ENCODE data around the gene PATL2.
"Not testable (repeated sequence)": the region's sequence is repeated elsewhere in the genome, so short reads cannot be mapped to it uniquely, and the experiment has no call there.

PATL2 gene

DNA sequence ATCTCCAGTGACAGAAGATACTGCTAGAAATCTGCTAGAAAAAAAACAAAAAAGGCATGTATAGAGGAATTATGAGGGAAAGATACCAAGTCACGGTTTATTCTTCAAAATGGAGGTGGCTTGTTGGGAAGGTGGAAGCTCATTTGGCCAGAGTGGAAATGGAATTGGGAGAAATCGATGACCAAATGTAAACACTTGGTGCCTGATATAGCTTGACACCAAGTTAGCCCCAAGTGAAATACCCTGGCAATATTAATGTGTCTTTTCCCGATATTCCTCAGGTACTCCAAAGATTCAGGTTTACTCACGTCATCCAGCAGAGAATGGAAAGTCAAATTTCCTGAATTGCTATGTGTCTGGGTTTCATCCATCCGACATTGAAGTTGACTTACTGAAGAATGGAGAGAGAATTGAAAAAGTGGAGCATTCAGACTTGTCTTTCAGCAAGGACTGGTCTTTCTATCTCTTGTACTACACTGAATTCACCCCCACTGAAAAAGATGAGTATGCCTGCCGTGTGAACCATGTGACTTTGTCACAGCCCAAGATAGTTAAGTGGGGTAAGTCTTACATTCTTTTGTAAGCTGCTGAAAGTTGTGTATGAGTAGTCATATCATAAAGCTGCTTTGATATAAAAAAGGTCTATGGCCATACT lies 4.1 kb upstream of the PATL2 start:
- CTCF ChIA-PET, result interaction anchor here (1.1 to 13.2 kb wide), 3 partner anchors 16 to 98 kb away, joined by 3 to 282 read pairs (median 168); partner anchors contain the start of genes SPG11 and TRIM69
- H3K9me3 Mint-ChIP-seq, result no peaks in the 10 kb centered on the region
- peak overlapping the region; percentile 99 for H3K4me3 Mint-ChIP-seq
- H3K27me3 Mint-ChIP-seq, result peaks cover 18% of the 10 kb centered on the region
- H3K4me1 Mint-ChIP-seq, result peaks cover 60% of the 10 kb centered on the region
- DNase-seq, result no peak
- H3K36me3 Mint-ChIP-seq, result peaks cover 83% of the 10 kb centered on the region
- H3K27ac Mint-ChIP-seq, result peak overlapping the region; percentile 100

DNA sequence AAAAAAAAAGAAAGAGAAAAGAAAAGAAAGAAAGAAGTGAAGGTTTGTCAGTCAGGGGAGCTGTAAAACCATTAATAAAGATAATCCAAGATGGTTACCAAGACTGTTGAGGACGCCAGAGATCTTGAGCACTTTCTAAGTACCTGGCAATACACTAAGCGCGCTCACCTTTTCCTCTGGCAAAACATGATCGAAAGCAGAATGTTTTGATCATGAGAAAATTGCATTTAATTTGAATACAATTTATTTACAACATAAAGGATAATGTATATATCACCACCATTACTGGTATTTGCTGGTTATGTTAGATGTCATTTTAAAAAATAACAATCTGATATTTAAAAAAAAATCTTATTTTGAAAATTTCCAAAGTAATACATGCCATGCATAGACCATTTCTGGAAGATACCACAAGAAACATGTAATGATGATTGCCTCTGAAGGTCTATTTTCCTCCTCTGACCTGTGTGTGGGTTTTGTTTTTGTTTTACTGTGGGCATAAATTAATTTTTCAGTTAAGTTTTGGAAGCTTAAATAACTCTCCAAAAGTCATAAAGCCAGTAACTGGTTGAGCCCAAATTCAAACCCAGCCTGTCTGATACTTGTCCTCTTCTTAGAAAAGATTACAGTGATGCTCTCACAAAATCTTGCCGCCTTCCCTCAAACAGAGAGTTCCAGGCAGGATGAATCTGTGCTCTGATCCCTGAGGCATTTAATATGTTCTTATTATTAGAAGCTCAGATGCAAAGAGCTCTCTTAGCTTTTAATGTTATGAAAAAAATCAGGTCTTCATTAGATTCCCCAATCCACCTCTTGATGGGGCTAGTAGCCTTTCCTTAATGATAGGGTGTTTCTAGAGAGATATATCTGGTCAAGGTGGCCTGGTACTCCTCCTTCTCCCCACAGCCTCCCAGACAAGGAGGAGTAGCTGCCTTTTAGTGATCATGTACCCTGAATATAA lies 2.2 kb upstream of the PATL2 start:
- Mint-ChIP-seq H3K4me1 (peaks cover 58% of the 10 kb centered on the region), H3K9me3 (no peaks in the 10 kb centered on the region), H3K36me3 (peaks cover 82% of the 10 kb centered on the region), H3K27me3 (peaks cover 18% of the 10 kb centered on the region), H3K27ac (peak overlapping the region; percentile 100), H3K4me3 (peak overlapping the region; percentile 99)
- CTCF ChIA-PET, result interaction anchor here (1.2 to 13.2 kb wide), 3 partner anchors 18 to 48 kb away, joined by 4 to 282 read pairs (median 168); partner anchors contain the start of genes SPG11 and TRIM69
- no peak for DNase-seq

DNA sequence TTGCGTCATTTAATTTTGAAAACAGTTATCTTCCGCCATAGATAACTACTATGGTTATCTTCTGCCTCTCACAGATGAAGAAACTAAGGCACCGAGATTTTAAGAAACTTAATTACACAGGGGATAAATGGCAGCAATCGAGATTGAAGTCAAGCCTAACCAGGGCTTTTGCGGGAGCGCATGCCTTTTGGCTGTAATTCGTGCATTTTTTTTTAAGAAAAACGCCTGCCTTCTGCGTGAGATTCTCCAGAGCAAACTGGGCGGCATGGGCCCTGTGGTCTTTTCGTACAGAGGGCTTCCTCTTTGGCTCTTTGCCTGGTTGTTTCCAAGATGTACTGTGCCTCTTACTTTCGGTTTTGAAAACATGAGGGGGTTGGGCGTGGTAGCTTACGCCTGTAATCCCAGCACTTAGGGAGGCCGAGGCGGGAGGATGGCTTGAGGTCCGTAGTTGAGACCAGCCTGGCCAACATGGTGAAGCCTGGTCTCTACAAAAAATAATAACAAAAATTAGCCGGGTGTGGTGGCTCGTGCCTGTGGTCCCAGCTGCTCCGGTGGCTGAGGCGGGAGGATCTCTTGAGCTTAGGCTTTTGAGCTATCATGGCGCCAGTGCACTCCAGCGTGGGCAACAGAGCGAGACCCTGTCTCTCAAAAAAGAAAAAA lies 1.4 kb upstream of the PATL2 start:
- Mint-ChIP-seq H3K27ac (peak overlapping the region; percentile 100), H3K4me3 (peak overlapping the region; percentile 99), H3K36me3 (peaks cover 77% of the 10 kb centered on the region), H3K9me3 (no peaks in the 10 kb centered on the region), H3K27me3 (peaks cover 18% of the 10 kb centered on the region), H3K4me1 (peaks cover 52% of the 10 kb centered on the region)
- CTCF ChIA-PET, result interaction anchor here (1.2 to 13.2 kb wide), 4 partner anchors 19 to 47 kb away, joined by 4 to 282 read pairs (median 96); partner anchors contain the start of genes SPG11 and TRIM69
- DNase-seq, result peak; percentile 84

DNA sequence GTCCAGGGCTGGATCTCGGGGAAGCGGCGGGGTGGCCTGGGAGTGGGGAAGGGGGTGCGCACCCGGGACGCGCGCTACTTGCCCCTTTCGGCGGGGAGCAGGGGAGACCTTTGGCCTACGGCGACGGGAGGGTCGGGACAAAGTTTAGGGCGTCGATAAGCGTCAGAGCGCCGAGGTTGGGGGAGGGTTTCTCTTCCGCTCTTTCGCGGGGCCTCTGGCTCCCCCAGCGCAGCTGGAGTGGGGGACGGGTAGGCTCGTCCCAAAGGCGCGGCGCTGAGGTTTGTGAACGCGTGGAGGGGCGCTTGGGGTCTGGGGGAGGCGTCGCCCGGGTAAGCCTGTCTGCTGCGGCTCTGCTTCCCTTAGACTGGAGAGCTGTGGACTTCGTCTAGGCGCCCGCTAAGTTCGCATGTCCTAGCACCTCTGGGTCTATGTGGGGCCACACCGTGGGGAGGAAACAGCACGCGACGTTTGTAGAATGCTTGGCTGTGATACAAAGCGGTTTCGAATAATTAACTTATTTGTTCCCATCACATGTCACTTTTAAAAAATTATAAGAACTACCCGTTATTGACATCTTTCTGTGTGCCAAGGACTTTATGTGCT lies 721 bp upstream of the PATL2 start:
- CTCF ChIA-PET, result interaction anchor here (0.5 to 13.2 kb wide), 8 partner anchors 10 to 73 kb away, joined by 3 to 282 read pairs (median 6); partner anchors contain the start of genes SPG11 and TRIM69
- peaks cover 50% of the 10 kb centered on the region for H3K4me1 Mint-ChIP-seq
- peaks cover 18% of the 10 kb centered on the region for H3K27me3 Mint-ChIP-seq
- H3K4me3 Mint-ChIP-seq, result peak overlapping the region; percentile 99
- H3K9me3 Mint-ChIP-seq, result no peaks in the 10 kb centered on the region
- H3K36me3 Mint-ChIP-seq, result peaks cover 76% of the 10 kb centered on the region
- H3K27ac Mint-ChIP-seq, result peak overlapping the region; percentile 100
- DNase-seq, result peak; percentile 76

DNA sequence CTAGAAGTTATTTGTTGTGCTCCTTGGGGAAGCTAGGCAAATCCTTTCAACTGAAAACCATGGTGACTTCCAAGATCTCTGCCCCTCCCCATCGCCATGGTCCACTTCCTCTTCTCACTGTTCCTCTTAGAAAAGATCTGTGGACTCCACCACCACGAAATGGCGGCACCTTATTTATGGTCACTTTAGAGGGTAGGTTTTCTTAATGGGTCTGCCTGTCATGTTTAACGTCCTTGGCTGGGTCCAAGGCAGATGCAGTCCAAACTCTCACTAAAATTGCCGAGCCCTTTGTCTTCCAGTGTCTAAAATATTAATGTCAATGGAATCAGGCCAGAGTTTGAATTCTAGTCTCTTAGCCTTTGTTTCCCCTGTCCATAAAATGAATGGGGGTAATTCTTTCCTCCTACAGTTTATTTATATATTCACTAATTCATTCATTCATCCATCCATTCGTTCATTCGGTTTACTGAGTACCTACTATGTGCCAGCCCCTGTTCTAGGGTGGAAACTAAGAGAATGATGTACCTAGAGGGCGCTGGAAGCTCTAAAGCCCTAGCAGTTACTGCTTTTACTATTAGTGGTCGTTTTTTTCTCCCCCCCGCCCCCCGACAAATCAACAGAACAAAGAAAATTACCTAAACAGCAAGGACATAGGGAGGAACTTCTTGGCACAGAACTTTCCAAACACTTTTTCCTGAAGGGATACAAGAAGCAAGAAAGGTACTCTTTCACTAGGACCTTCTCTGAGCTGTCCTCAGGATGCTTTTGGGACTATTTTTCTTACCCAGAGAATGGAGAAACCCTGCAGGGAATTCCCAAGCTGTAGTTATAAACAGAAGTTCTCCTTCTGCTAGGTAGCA lies 657 bp downstream of the PATL2 start:
- Mint-ChIP-seq H3K27me3 (peaks cover 18% of the 10 kb centered on the region), H3K4me1 (peaks cover 36% of the 10 kb centered on the region), H3K9me3 (peaks cover 2% of the 10 kb centered on the region), H3K27ac (peak overlapping the region; percentile 100), H3K36me3 (peaks cover 68% of the 10 kb centered on the region), H3K4me3 (peak overlapping the region; percentile 99)
- peak; percentile 61 for DNase-seq
- CTCF ChIA-PET, result interaction anchor here (0.6 to 13.2 kb wide), 14 partner anchors 9 to 406 kb away, joined by 3 to 282 read pairs (median 4); partner anchors contain the start of genes SPG11 and TRIM69

DNA sequence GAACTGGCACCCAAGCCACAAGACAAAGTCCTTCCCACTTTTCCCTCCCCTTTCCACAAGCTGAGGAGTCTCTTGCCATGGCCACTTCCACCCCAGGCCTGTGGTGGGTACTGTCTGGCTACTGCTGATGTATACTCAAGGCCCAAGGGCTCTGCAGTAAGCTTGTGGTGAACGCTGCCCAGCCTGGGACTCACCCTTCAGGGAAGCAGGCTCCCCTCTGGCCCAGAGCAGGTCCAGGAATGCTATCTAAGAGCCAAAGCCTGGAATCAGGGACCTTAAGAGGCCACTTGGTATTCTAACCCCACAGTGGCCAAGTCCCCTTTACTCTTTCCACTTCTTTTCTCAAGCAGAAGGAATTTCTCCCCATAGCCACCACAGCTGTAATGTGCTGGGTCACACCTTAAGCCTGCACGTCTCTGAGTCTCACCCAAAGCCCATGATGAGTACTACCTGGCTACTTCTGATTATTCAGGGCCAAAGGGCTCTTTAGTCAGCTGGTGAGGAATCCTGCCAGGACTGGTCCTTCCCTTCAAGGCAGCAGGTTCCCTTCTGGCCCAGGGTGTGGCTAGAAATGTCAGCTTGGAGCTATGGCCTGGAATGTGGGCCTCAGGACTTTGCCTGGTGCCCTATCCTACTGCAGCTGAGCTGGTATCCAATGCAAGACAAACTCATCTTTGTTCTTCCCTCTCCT lies 4.0 kb downstream of the PATL2 start:
- H3K4me1 Mint-ChIP-seq, result peaks cover 30% of the 10 kb centered on the region
- H3K9me3 Mint-ChIP-seq, result peaks cover 26% of the 10 kb centered on the region
- CTCF ChIA-PET, result interaction anchor here (1.2 to 10.8 kb wide), 3 partner anchors 18 to 42 kb away, joined by 3 to 168 read pairs (median 25); partner anchors contain the start of gene SPG11
- H3K4me3 Mint-ChIP-seq, result no peak overlapping the region
- H3K36me3 Mint-ChIP-seq, result peaks cover 60% of the 10 kb centered on the region
- no peak for DNase-seq
- H3K27me3 Mint-ChIP-seq, result peaks cover 15% of the 10 kb centered on the region
- no peak overlapping the region for H3K27ac Mint-ChIP-seq

DNA sequence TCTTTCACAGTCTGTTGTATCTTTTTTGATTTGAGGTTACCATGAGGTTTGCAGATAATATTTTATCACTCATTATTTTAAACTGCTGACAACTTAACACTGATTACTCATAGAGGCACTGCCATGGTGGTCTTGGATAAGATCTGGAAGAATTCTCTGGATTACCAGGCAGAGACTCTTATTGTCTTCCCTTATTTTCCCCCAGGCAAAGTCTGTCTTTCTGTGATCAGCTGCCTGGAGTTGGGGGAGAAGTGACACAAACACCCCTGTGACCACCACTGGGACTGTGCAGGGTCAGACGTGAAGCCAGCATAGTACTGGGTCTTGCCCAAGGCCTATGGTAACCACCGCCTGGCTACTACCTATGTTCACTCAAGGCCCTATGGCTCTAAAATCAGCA lies 4.7 kb downstream of the PATL2 start:
- H3K27me3 Mint-ChIP-seq, result peaks cover 9% of the 10 kb centered on the region
- DNase-seq, result no peak
- H3K4me1 Mint-ChIP-seq, result peaks cover 32% of the 10 kb centered on the region
- no peak overlapping the region for H3K4me3 Mint-ChIP-seq
- CTCF ChIA-PET, result interaction anchor here (1.2 to 10.8 kb wide), 2 partner anchors 17 to 41 kb away, joined by 3 to 168 read pairs; partner anchors contain the start of gene SPG11
- peaks cover 31% of the 10 kb centered on the region for H3K9me3 Mint-ChIP-seq
- H3K36me3 Mint-ChIP-seq, result peaks cover 57% of the 10 kb centered on the region
- no peak overlapping the region for H3K27ac Mint-ChIP-seq

DNA sequence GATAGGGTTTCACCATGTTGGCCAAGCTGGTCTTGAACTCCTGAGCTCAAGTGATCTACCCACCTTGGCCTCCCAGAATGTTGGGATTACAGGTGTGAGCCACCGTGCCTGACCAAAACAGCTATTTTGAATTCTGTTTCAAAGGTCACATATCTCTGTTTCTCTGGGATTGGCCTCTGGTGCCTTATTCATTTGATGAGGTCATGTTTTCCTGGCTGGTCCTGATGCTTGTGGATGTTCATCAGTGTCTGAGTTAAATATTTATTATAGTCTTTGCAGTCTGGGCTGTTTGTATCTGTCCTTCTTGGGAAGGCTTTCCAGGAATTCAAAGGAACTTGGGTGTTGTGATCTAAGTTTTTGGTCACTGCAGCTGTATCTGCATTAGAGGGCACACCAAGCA lies 5.1 kb downstream of the PATL2 start:
- peaks cover 56% of the 10 kb centered on the region for H3K36me3 Mint-ChIP-seq
- DNase-seq, result no peak
- CTCF ChIA-PET, result interaction anchor here (1.0 to 1.2 kb wide), 2 partner anchors 17 to 42 kb away, joined by 3 to 5 read pairs; partner anchors contain the start of gene SPG11
- H3K27me3 Mint-ChIP-seq, result peaks cover 5% of the 10 kb centered on the region
- peaks cover 35% of the 10 kb centered on the region for H3K4me1 Mint-ChIP-seq
- peaks cover 34% of the 10 kb centered on the region for H3K9me3 Mint-ChIP-seq
- H3K27ac Mint-ChIP-seq, result no peak overlapping the region
- H3K4me3 Mint-ChIP-seq, result no peak overlapping the region

DNA sequence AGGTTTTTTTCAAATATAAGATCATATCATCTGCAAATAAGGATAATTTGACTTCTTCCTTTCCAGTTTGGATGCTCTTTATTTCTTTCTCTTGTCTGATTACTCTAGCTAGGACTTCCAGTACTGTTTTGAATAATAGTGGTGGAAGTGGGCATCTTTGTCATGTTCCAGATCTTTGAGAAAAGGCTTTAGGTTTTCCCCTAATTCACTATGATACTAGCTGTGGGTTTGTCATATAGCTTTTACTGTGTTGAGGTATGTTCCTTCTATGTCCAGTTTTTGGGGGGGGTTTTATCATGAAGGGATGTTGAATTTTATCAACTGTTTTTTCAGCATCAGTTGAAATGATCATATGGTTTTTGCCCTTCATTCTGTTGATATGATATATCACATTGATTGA lies 10.4 kb downstream of the PATL2 start:
- CTCF ChIA-PET, H3K27ac Mint-ChIP-seq, H3K4me3 Mint-ChIP-seq, DNase-seq: not testable (repeated sequence)
- H3K4me1 Mint-ChIP-seq, result peaks cover 17% of the 10 kb centered on the region
- peaks cover 52% of the 10 kb centered on the region for H3K9me3 Mint-ChIP-seq
- H3K27me3 Mint-ChIP-seq, result peaks cover 14% of the 10 kb centered on the region
- peaks cover 41% of the 10 kb centered on the region for H3K36me3 Mint-ChIP-seq

DNA sequence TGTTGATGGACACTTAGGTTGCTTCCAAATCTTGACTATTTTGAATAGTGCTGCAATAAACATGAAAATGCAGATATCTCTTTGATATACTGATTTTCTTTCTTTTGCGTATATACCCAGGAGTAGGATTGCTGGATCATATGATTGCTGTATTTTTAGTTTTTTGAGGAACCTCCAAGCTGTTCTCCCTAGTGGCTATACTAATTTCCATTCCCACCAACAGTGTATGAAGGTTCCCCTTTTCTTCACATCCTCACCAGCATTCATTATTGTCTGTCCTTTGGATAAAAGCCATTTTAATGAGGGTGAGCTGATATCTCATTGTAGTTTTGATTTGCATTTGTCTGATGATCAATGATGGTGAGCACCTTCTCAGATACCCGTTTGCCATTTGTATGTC lies 12.5 kb downstream of the PATL2 start:
- peaks cover 32% of the 10 kb centered on the region for H3K36me3 Mint-ChIP-seq
- H3K27ac Mint-ChIP-seq, result no peak overlapping the region
- CTCF ChIA-PET, result interaction anchor here (0.9 to 1.6 kb wide), 3 partner anchors 10 to 12 kb away, joined by 3 to 4 read pairs (median 3); no protein-coding TSS in a partner anchor
- peaks cover 25% of the 10 kb centered on the region for H3K4me1 Mint-ChIP-seq
- H3K4me3 Mint-ChIP-seq, result no peak overlapping the region
- DNase-seq, result no peak
- H3K9me3 Mint-ChIP-seq, result peaks cover 42% of the 10 kb centered on the region
- H3K27me3 Mint-ChIP-seq, result peaks cover 19% of the 10 kb centered on the region

DNA sequence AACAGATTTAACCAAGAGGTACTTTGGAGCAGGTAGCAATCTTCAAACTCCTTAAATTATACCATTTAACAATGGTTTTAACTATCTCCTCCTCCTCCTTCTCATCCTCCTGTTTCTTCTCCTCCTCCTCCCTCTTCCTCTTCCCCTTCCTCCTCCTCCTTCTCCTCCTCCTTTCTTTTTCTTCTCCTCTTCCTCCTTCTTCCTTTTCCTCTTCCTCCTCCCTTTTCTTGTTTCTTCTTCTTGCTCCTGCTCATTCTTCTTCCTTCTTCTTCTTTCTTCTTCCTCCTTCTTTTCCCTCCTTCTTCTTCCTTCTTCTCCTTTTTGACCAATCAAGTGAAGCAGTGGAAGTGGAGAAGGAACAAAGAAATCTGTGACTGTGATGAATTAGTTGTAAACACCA lies 14.1 kb downstream of the PATL2 start:
- H3K9me3 Mint-ChIP-seq, result peaks cover 27% of the 10 kb centered on the region
- H3K4me3 Mint-ChIP-seq, result no peak overlapping the region
- CTCF ChIA-PET, result interaction anchor here (1.1 kb wide), 1 partner anchor 99 kb away, joined by 3 read pairs; no protein-coding TSS in a partner anchor
- peaks cover 22% of the 10 kb centered on the region for H3K36me3 Mint-ChIP-seq
- H3K27me3 Mint-ChIP-seq, result peaks cover 15% of the 10 kb centered on the region
- H3K4me1 Mint-ChIP-seq, result peaks cover 25% of the 10 kb centered on the region
- no peak for DNase-seq
- H3K27ac Mint-ChIP-seq, result no peak overlapping the region

DNA sequence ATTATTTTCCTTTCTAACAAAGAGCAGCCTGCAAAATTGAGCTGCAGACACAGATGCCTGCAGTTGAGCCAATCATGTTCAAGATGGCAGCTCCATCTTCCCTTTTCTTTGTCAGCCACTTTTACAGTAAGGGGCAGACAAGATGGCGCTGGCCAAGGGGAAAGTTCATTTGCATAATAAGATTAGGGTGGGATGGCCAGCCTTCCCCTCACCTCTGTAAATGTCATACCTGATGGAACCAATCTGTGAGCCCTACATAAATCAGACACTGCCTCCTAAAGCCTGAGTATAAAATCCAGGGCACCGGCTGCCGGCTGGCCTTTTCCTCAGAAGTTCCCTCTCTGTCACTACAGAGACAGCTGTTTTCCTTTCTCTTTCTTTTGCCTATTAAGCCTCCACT lies 15.8 kb downstream of the PATL2 start:
- CTCF ChIA-PET, result interaction anchor here (0.6 kb wide), 1 partner anchor 16 kb away, joined by 7 read pairs; the partner anchor contains the start of gene B2M
- H3K4me3 Mint-ChIP-seq, result no peak overlapping the region
- H3K27me3 Mint-ChIP-seq, result peaks cover 15% of the 10 kb centered on the region
- peaks cover 23% of the 10 kb centered on the region for H3K4me1 Mint-ChIP-seq
- DNase-seq, result no peak
- peaks cover 9% of the 10 kb centered on the region for H3K36me3 Mint-ChIP-seq
- peaks cover 15% of the 10 kb centered on the region for H3K9me3 Mint-ChIP-seq
- H3K27ac Mint-ChIP-seq, result no peak overlapping the region
